Activated CD4-positive, alpha-beta T cell treated with anti-CD3 and anti-CD28 coated beads for 24 hours (primary cell): ENCODE data around the gene TMC3.
"Not testable (repeated sequence)": the region's sequence is repeated elsewhere in the genome, so short reads cannot be mapped to it uniquely, and the experiment has no call there.

ENCODE experiments used
- DNase-seq, 2 donors: peaks; one replicate each; pipeline ENCODE4 v3.0.0-alpha.2; 2020; ENCODE audit warnings: low read depth in 2 of 2

TMC3 gene

DNA sequence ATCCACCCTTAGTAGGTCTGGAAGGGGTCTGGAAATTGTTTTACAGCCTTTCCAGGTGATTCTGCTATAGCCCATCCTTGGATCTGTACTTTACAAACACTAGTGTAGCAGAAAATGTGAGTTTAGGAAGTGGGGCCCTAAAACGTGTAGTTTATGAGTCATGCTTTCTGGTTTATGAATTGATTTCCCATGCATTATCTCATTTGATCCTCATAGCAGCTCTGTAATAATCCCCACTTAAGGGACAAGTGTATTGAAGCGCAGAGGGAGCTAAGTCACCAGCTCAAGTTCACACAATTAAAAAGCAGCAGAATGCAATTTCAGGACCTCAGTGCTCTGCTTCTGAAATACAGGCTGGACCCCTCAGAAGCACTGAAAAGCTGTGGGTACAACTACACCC, 27.4 kb downstream of the TMC3 start:
- no peak for DNase-seq

- no peak for DNase-seq
These were observed 30.6 kb downstream of the TMC3 start for GRCh38 chr15:81343371-81343770.

GRCh38 chr15:81341351-81341750, 32.7 kb downstream of the TMC3 start:
- DNase-seq: no peak

DNA sequence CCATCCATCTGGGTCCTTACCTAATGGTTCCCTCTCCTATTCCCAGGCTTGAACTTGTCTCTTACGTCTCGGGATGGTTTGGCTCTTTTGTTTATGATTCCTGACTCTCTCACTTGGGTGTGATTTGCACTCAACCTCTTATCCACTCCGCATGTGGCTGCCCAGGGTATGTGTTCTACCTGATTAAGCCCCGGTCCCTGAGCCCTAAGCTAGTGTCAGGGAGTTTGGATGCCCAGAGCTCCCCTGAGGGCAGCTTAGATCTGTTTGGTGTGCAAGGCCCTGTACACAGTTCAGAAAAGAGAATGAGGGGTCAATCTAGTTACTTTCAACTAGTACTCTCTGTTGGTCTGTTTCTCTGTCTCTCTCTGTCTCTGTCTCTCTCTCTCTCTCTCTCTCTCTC, 34.2 kb downstream of the TMC3 start:
- no peak for DNase-seq

- DNase-seq: no peak
These were observed 34.7 kb downstream of the TMC3 start for GRCh38 chr15:81339321-81339720.

DNA sequence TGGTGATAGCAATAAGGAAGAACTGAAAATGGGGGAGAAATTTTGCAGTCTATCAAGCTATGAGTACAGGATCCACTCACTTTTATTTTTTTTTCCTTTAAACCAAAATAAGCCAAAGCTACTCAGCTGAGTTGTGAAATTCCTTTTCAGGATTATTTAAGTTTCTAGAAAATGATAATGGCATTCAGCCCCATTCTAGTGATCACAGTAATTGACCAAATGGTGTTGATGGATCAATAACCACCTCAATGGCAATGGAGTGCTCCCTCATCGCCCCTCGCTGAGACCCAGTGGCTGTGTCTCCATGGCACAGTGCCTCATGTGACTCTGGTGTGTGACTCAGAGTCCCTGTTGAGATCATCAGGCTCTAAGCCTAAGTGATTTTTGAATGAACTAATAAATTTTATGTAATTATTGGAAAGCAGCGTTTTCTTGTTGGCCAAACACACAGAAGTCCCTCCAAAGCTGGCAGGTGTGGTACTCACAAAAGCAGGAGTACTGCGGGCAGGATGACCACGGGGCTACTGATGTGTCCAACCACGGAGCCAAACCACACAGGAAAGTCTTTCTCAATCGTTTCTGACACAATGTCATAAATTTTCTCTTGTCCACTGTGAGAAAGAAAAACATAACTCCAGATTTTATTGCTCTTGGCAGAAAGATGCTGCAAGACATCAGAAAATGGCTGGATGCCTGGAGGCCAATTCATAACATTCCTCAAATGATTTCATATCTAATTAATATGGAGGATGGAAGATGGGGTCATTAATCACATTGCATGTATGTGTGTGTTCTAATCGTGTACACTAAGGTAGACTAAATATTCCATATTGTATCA, 35.6 kb downstream of the TMC3 start:
- no peak for DNase-seq

GRCh38 chr15:81337713-81338157, 36.3 kb downstream of the TMC3 start:
- no peak for DNase-seq

- no peak for DNase-seq
These were observed 36.8 kb downstream of the TMC3 start for GRCh38 chr15:81337241-81337640.

GRCh38 chr15:81336568-81336967, 37.4 kb downstream of the TMC3 start:
- DNase-seq: peak in 1 of 2 donors; percentile 18

DNA sequence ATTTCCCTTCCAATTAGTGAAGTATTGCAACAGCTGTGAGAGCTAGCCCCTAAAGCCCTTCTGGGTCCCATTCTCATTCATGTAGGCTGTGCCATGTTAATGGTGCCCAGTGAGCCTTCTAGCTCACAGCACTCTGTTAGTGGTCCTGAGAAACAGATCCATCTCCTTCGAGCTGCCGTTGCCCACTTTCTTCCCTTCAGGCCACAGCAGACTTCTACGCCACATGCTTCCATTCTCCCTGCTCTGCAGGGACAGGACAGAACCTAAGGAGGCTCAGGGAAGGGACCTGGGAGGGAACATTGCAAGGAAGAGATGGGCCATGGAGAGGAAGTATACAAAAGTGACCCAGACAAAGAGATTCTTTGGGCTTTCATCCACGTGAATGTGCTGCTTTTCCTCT, 38.4 kb downstream of the TMC3 start:
- DNase-seq: no peak

DNA sequence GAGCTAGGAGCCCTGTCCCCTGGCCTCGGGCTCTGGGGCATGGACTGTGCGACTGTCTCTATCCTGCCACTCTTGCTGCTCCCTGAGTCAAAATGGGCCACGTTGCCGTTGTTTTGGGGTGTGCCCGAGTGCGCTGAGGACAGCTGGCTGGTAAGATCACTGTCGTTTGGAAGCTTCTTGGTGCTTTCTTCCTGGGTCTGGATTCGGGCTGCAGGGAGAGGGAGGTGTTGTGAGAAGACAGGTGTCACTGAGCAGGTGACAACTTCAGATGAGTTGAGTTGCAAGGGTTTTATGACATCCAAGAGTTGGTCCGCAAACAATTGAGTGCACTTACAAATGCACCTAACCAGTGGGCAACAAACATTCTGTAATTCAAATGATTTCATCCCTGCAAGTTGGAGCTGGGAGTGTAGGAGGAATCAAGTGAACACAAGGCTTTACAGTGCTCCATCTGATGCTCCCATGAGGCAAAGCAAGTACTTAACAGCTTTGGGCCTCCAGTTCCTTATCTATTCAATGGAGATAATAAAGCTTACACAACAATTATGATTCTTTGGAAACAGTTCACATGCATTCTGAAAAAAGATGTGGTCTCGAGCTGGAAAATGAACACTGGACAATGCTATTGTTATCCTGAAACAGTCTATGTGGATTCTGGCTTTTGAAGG, 39.1 kb downstream of the TMC3 start:
- DNase-seq: no peak

DNA sequence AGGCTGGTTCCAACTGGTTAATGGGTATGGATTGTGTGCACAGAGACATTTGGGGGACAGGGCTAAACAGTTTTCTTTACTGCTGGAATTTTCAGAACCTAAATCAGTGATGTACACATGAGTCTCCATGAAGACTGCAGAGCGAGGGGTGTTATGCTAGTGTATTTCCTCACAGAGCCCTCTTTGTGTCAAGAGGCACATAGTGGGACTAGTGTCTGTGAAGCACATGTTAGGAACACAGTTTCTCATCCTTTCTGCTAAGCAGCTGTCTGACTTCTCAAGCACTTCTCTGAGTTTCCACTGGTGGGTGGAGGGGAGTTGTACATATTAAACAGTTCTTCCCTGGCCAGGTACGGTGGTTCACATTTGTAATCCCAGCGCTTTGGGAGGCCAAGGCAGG, 40.6 kb downstream of the TMC3 start:
- DNase-seq: no peak

- no peak for DNase-seq
These were observed 41.7 kb downstream of the TMC3 start for GRCh38 chr15:81332326-81332725.

DNA sequence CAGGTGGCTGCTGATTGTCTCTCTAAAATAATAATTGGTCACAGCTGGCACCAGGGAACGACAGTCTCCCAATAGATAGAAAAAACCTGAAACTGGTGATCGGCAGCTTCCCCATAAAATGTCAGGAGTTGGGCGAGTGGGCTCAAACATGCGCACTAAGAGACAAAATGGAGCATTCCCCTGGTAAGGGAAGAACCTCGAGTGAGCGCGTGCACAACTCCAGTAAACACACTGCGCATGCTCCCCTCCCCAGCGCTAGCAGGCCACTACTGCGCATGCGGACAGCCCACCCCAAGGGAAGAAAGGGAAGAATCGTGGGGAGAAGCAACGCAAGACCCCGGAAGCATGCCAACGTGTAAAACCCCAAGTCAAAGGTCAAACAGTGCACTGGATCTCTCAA, 42.4 kb downstream of the TMC3 start:
- DNase-seq: no peak

DNA sequence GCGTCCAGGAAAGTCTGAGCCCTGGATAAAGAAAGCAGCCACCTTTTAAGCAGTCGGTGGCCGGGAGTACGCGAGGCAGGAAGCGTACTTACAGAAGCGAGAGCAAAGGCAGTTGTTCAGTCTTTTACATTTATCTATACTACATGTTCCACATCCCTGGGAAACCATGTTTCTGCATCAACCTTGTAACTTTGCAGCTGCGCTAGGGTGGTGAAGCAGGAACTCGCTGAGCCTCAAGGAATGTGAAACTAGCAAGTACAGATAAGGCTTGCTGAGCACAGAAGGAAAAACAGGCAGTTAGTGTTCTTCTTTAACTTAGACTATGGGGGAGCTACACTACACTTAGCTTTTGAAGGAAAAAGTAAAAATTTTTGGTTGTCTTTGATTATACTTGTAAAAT, 42.9 kb downstream of the TMC3 start:
- not testable (repeated sequence) for DNase-seq

DNA sequence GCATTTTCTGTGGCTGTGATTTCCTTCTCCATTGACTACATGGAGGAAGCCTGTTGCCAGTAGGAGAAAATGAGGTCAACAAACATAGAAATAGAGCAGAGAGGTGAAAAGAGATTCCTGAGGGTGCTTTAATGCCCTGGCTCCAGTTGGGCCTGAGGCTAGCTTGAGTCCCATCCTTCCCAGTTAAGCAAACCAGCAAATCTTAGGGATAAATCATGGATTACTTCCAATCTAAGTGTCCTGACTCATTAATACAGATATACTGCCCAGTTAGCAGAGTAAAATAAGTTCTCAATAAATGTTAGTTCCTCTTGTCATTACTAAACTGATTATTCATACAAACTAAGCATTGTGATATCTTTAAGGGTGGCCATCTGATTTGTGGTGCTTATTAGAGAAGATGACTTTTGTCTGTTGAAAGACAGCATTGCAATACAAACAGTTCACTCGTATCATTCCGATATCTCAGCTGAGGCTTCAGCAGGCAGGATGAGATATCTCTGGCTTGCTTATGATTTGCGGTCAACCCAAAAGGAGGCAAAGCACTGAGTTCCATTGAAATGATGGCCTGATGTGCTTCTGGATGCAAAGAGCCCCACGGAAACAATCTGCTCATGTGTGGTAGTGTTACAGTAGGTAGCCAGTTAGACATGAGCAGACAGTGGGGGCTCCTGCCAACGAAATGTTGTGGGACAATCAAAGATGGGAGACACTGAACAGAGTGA, 43.5 kb downstream of the TMC3 start:
- no peak for DNase-seq

- DNase-seq: no peak
These were observed 44.6 kb downstream of the TMC3 start for GRCh38 chr15:81329446-81329845.

DNA sequence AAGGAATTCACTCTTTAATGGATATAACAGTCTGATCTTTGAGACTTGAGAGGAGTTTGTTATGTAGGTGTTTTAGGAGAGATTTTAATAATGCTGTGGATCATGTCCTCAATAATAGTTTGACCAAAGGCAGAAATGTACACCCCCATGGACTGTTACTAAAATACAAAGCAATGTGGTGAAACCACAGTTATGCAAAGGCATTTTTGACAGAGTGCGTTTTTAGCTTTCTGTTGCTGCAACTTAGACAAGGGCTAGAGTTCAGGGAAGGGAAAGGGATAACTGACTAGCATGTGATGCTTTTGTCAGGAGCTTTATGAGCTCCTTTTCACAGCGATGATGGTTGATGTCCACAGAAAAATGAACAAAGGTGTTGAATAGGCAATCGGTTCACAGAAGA, 46.5 kb downstream of the TMC3 start:
- no peak for DNase-seq

DNA sequence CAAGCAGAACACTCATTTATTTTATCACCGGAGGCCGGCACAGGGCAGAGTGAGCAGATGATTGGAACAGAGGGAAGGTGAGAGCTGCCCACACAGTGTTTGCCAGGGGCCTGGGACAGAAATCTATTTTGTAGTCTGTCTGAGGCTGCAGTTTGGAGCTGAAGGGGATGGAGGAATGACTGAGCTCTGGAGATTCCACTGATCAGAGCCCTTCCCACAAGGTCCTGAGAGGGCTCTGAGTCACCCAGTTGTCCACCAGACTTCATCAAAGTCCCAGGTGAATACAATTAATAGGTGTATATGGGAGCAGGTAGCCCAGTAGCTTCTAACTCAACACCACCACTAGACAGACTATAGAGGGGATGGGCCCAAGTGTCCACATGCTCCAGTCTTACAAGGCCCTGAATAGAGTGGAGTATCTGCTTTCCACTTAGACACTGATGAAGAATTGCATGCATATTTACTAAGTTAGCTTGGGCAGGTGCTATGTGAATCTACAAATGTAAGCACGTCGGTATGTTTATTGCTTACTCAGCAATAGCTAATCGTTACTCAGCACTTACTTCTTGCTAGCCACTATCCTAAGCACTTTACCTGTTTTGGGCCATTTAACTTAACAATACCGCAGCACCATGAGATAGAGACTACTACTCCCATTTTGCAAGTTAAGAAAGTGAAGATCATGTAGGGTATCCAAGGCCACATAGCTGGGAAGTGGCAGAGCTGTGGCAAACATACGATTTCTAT, 47.4 kb downstream of the TMC3 start:
- DNase-seq: no peak

DNA sequence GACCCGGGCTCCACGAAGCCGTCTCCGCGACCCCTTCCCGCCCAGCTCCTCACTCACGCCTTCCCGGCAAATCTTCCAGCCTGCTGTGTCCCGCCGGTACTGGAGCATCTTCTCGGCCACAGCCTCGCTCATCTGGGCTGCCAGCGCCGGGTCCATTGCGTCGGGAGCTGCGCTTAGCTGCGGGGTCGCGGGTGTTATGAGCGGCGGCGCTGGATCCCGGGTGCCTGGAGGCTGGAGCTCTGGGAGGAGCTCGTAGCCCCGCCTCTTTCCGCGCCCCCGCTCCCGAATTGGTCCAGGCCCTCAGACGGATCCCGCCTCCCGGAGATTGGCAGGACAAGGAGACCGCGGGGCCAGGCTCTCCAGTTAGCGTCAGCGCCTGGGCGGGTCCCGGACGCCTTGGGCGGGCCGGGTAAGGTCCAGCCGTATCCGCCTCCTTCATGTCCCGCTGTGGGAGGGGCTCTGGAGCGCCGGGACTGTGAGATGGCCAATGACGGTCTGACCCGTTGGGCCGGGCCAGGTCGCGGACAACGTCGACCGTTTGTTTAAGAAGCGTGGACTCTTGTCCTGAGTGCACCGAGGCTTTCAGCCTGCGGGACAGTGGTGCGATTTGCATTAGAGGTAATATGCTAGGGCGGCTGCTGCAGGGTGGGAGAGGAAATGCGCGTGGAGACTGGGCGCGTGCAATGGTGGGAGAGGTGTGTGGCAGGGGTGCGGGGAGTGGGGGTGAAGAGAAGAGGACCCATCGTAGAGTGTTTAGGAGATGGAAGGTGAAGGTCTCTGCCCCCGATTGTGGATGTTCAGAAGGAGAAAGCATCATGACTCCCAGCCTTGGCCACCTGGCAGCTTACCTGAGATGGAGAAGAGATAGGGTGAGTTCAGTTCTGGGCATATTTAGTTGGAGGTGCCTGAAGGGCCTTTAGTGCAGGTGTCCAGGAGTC, 49.8 kb downstream of the TMC3 start, which contains the start of gene STARD5:
TSS of gene STARD5 (minus strand) at position 198 of the 938 bp plus-strand sequence. CDS start at position 156, 42 bp downstream.
- peak; percentile 96 to 99 for DNase-seq

DNA sequence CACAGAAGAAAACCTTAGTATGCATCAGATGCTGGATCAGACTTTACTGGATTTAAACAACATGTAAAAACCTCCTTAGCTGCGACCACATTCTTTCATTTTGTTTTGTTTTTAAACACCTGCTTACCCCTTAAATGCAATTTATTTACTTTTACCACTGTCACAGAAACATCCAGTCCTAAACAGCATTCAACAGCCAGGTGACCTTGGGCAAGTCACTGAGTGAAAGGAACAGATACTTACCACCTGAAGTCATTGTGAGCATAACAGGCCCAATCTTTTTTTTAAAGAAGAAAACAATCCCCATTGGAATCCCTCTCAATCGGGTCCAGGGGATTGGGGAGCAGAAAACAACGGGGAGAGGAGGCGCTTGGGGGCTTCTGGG, 50.5 kb downstream of the TMC3 start:
- no peak for DNase-seq
